SKM-1 treated with dmso at 0.1 percent for 144 hours (cell line): Measurements from ENCODE around the gene NFIX.
"Not testable (repeated sequence)": the region's sequence is repeated elsewhere in the genome, so short reads cannot be mapped to it uniquely, and the experiment has no call there.

ENCODE experiments used
- DNase-seq: peaks from one replicate; lab custom pipeline; 2025; ENCODE audit not compliant: unreplicated experiment; lab: John Stamatoyannopoulos, UW

NFIX gene

DNA sequence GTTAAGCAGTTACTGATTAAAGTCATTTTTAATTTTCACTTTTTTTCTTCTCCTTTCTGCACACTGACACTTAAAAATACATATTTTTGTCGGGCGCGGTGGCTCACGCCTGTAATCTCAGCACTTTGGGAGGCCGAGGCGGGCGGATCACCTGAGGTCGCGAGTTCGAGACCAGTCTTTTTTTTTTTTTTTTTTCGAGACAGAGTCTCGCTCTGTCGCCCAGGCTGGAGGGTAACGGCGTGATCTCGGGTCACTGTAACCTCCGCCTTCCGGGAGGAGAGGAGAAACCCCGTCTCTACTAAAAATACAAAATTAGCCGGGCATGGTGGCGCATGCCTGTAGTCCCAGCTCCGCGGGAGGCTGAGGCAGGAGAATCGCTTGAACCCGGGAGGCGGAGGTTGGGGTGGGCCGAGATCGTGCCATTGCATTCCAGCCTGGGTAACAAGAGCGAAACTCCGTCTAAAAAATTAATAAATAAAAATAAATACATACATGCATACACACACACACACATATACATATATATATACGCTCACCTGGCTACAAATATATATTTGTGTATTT is 37.8 kb upstream of the NFIX start:
- DNase-seq: not testable (repeated sequence)

DNA sequence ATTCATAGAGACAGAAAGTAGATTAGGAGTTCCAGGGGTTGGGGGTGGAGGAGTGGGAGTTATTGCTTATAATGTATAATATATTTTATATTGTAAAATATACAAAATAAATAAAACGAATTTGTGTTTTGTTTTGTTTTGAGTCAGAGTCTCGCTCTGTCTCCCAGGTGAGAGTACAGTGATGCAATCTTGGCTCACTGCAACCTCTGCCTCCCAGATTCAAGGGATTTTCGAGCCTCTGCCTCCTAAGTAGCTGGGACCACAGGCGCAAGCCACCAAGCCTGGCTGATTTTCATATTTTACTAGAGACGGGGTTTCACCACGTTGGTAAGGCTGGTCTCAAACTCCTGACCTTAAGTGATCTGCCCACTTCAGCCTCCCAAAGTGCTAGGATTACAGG is 35.8 kb upstream of the NFIX start:
- DNase-seq: no peak

GRCh38 chr19:12965017-12965811 is 30.1 kb upstream of the NFIX start:
- peak; percentile 53 for DNase-seq

DNA sequence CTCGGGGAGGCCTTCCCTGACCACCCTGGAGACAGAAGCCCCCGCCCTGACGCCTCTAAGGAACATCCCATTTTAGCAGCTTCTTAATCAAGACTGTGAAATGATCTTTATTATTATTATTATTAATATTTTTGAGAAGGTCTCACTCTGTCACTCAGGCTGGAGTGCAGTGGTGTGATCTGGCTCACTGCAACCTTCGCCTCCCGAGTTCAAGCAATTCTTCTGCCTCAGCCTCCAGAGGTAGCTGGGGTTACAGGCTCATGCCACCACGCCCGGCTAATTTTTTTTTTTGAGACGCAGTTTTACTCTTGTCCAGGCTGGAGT is 29.5 kb upstream of the NFIX start:
- no peak for DNase-seq

DNA sequence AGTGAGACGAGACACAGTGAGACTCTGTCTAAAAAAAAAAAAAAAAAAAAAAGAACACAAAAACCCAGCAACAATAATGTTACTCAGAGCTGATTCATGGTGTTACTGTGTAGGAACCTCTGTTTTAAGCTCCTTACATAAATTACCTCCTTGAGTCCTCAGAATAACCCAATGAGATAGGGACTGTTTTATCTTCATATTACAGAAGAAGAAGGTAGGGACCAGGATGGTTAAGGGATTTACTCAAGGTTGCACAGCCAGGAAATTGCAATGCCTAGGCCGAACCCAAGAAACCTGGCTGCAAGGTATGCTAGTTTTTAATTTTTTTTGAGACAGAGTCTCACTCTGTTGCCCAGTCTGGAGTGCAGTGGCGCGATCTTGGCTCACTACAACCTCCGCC is 27.4 kb upstream of the NFIX start:
- DNase-seq: no peak

- no peak for DNase-seq
These were observed 25.8 kb upstream of the NFIX start, which contains the start of gene DAND5 for GRCh38 chr19:12969292-12969988. TSS of gene DAND5 (plus strand) at chr19:12969576. CDS start at chr19:12969661, 85 bp downstream.

GRCh38 chr19:12970070-12970820 is 25.0 kb upstream of the NFIX start:
- no peak for DNase-seq

- DNase-seq: no peak
These were observed 22.0 kb upstream of the NFIX start for GRCh38 chr19:12973236-12973635.

DNA sequence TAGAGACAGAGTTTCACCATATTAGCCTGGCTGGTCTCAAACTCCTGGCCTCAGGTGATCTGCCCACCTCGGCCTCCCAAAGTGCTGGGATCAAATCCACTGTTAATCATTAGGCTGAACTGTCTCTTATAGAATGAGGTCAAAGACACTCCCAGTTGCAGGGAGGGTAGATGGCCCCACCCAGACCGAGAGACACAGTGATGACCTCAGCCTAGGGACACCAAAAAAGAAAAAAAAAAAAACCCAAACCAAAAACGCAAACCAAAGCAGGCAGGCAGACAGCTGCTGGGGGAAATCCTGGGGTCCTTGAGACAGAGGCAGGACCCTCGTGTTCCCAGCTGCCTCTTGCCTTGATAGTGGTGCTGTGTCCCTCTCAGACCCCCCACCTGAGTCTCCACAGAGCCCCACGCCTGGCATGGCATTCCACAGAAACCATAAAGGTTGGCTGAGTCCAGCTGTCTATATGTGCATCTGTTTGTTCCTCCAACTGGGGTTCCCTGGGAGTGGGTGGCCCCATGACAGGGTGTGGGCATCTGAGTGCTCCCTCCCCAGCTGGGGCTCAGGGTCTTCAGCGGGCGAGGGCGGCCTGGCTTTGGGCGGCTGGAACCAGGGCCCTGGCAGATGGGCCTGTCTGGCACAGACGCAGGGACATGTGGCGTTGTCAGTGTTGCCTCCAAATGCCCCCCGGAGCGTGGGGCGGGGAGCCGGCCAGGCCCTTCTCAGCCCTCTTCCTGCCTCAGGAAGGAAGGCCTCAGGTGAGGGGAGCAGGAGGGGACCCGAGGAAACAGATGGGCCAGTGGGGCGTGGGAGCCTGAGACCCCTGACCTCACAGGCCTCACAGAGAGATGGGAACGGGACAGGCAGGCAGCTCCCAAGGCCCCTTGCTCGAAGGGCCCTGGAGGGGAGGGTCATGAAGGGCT is 20.7 kb upstream of the NFIX start:
- no peak for DNase-seq

DNA sequence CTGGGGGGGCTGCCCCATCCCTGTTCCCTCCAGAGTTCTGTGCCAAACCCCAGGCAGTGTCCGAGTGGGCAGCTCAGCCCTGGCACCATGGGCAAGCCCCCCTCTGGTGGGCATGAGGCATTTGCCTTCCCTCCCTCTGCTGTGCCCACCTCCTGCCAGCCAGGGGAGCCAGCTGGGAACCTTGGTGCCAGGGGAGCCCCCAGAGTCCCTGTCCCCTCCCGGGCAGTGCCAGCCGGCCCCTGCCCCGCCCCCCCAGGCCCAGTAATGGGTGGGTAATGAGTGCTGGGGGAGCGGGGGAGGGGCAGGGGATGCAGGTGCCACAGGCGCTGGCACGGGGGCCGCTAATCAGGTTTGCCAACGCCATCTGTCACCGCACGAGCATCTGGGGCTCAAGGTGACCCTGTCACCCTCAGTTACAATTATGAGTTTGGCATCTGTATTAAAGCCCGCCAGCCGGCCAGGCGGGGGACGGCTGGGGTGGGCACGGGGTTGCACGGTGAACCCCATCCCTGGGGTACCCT is 20.0 kb upstream of the NFIX start:
- DNase-seq: no peak

DNA sequence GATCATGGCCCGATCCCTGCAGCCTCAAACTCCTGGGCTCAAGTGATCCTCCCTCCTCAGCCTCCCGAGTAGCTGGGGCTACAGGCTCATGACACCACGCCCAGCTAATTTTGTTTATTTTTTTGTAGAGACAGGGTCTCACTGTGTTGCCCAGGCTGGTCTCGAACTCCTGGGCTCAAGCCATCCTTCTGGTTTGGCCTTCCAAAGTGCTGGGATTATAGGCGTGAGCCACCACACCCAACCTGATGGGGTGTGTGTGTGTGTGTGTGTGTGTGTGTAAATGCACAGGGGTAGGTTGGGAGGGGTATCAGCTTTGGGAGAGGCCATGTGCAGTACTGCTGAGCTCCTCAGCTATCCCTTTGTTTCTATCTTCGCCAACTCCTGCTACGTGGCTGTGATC is 19.2 kb upstream of the NFIX start:
- DNase-seq: not testable (repeated sequence)

DNA sequence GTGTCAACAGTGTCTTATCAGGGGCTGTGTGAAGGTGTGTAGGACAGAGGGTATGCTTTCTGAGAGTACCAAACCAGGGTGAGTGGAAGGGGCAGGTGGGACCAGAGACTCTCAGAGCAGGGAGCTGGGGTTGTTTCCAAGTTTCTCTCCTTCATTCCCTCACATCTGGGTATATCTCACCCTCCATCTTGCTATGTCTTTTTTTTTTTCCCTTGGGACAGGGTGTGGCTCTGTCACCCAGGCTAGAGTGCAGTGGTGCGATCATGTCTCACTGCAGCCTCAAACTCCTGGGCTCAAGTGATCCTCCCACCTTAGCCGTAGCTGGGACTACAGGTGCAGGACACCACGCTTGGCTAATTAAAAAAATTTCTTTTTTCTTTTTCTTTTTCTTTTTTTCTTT is 15.3 kb upstream of the NFIX start:
- DNase-seq: no peak

- DNase-seq: no peak
These were observed 12.6 kb upstream of the NFIX start for GRCh38 chr19:12982648-12983047.

- no peak for DNase-seq
These were observed 12.2 kb upstream of the NFIX start for GRCh38 chr19:12983091-12983490.

DNA sequence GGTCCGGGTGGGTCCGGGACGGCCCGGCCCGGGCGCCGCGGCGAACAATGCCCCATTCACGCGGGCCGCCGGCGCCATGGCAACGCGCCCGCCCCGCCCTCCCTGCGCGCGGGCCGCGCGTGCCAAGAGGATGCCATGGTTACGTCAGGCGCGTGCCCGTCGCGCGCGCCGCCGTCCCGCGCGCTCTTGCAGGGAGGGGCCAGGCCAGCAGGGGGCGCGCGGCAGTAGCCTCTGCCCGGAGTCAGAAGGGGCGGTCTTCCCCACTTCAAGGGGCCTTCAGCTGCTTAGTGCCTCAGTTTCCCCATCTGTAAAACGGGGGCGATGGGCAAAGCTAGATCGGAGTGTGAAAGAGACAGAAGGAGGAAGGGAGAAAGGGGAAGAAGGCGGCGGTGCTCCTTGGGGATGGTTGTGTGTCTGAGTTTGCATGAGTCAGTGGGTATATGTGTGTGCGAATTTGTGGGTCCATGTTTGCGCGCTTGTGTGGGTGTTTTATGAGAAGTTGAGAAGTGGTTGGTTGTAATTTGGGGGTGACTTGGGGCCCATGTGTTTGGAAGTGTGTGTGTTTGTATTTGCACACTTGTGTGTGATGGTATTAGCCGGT is 11.6 kb upstream of the NFIX start:
- DNase-seq: peak; percentile 68

DNA sequence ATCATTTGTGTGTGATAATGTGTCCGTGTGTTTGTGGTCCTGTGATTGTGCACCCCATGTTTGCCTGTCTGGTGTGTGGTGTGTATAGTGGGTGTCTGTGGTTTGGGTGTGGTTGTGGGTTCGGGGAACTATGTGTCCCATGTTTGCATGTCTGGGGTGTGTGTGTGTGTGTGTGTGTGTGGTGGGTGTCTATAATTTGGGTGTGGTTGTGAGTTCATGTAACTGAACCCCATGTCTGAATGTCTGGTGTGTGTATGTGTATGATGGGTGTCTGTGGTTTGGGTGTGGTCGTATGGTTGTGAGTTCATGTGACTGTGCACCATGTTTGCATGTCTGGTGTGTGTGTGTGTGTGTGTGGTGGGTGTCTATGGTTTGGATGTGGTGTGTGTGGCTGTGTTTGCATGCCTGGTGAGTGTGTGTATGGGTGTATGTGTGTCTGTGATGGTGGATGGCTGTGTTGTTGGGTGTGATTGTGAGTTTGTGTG is 11.1 kb upstream of the NFIX start:
- DNase-seq: no peak

GRCh38 chr19:12984683-12985048 is 10.6 kb upstream of the NFIX start:
- DNase-seq: no peak

DNA sequence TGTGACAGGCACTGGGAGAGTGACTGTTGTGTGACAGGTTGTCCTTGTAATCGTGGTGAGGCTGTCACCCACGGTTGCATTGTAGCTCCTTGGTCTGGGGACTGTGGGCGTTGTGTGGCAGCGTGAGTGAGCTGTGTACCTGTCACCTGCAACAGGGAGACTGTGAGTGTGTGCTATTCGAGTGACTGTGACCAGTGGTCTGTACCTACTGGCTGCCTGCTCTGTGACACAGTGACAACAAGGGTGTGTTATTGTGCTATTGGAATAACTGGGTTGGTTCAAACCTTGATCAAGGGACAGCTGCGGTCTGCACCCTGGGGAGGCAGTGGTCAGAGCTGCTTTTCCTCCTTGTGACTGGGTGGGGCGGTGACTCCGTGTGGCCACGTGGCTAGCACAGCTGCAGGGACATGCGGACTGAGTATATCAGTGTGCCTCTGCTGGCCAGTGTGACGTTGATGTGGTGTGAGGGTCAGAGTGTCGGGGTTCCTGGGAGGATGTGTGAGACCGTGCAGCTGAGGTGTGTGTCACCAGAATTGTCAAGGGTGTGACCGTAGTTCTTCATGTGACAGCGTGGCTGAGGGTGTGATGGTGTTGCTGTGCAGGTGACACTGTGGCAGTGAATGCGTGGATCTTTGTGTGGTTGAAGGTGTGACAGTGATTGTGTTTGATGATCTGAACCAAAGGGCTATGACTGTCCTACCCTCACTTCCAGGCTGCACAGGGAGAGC is 10.1 kb upstream of the NFIX start:
- no peak for DNase-seq

GRCh38 chr19:12986726-12987125 is 8.5 kb upstream of the NFIX start:
- no peak for DNase-seq
